Smooth muscle cell (in vitro differentiated cells): ENCODE measurements around the gene UFM1. TPM values are rescaled to one million over a fixed set of nuclear protein-coding genes. Genes with fewer than 3 reads are reported as not detected.
"Not testable (repeated sequence)": the region's sequence is repeated elsewhere in the genome, so short reads cannot be mapped to it uniquely, and the experiment has no call there.

ENCODE experiments used
- DNase-seq: peaks from one replicate; lab custom pipeline; 2025; ENCODE audit not compliant: unreplicated experiment; lab: John Stamatoyannopoulos, UW
- H2AFZ ChIP-seq: fragments of 200-600 bp; sonication (generic); 2 replicates; pipeline ENCODE4 v1.6.0; 2016; ENCODE audit warnings: antibody characterized with exemption, low read depth, mild to moderate bottlenecking
- H3F3A ChIP-seq: fragments of 200-600 bp; sonication (generic); 2 replicates; pipeline ENCODE4 v1.6.0; 2017; ENCODE audit warnings: antibody characterized with exemption, low read depth
- H3K27ac ChIP-seq: fragments of 200-600 bp; sonication (generic); 2 replicates; pipeline ENCODE4 v1.5.1; 2016; ENCODE audit warnings: low read depth, mild to moderate bottlenecking
- H3K27me3 ChIP-seq: fragments of 200-600 bp; sonication (generic); 2 replicates; pipeline ENCODE4 v1.6.1; 2016; ENCODE audit warnings: low read depth, mild to moderate bottlenecking
- H3K36me3 ChIP-seq: fragments of 200-600 bp; sonication (generic); 2 replicates; pipeline ENCODE4 v1.5.1; 2016; ENCODE audit warnings: low read depth
- H3K4me1 ChIP-seq: fragments of 200-600 bp; sonication (generic); 2 replicates; pipeline ENCODE4 v1.5.1; 2016; ENCODE audit warnings: low read depth
- H3K4me2 ChIP-seq: fragments of 200-600 bp; sonication (generic); 2 replicates; pipeline ENCODE4 v1.6.0; 2016; ENCODE audit warnings: mild to moderate bottlenecking
- H3K4me3 ChIP-seq: fragments of 200-600 bp; sonication (generic); 2 replicates; pipeline ENCODE4 v1.5.1; 2016; ENCODE audit warnings: mild to moderate bottlenecking
- H3K79me2 ChIP-seq: fragments of 200-600 bp; sonication (generic); 2 replicates; pipeline ENCODE4 v1.6.0; 2016; ENCODE audit warnings: low read depth, mild to moderate bottlenecking
- H3K9ac ChIP-seq: fragments of 200-600 bp; sonication (generic); 2 replicates; pipeline ENCODE4 v1.6.0; 2016; ENCODE audit warnings: low read depth
- H3K9me3 ChIP-seq: fragments of 200-600 bp; sonication (generic); replicated peaks from 2 replicates; pipeline ENCODE4 v1.5.1; 2016; ENCODE audit warnings: low read depth
- H4K20me1 ChIP-seq: fragments of 200-600 bp; sonication (generic); 2 replicates; pipeline ENCODE4 v1.6.0; 2016; ENCODE audit warnings: low read depth
- CTCF ChIP-seq: fragments of 200-600 bp; sonication (generic); IDR thresholded peaks from 2 replicates; pipeline ENCODE4 v1.5.1; 2017; ENCODE audit warnings: borderline replicate concordance, mild to moderate bottlenecking, antibody characterized with exemption; ENCODE audit not compliant: insufficient read depth, poor library complexity, severe bottlenecking
- WGBS: methylation state at CpG from one replicate; pipeline ENCODE4 v1.1.7; 2016; ENCODE audit warnings: low lambda C conversion rate; 5-methylcytosine and 5-hydroxymethylcytosine counted together
- polyA plus RNA-seq: library from polyadenylated mRNA; unstranded; fragments of >200 nt; fragmentation: Nextera tagmentation; extraction: Ambion mirVana; gene quantifications from 2 replicates; pipeline ENCODE4 v1.2.1, GENCODE V29; 2016
- total RNA-seq: library from RNA; depleted of rRNA; stranded (reverse); fragments of >200 nt; gene quantifications from 2 replicates; pipeline ENCODE4 v1.2.3, GENCODE V29; 2014

The UFM1 gene
- total and polyA plus RNA-seq, 2 experiments from 2014 or later, result 93.6 to 135 TPM

DNA sequence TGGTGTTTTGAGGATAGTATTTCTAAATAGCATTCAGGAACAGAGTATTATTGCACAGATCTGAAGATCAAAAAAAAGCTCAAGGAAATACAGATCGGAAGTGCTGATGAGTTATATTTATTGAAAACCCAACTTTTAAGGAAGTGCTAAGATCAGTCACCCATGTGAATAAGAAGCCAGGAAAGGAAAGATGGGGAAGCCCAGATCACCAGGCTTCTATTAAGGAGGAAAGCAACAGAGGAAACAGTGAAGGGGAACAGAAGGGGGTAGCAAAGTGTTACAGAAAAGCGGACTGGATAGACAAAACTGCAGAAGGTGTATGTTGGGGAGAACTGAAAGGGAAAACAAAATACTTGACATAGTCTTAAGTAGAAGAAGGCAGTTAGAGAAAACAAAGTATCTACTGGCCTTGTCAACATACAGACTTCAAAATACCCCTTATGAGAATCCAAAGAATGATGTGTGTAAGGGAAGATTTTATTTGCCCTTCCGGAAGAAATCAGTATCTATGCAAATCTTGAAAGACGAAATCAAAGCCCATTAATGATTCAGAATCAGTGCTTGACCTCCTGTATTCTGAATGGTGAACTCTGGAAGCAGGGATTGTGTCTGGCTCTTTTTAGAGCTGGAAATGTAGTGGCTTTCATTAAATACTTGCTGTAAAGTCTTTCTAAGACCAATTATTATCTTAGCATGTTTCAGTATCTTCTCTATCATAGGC lies 12.1 kb downstream of the UFM1 start:
- no peak overlapping the region for H3K4me3 ChIP-seq
- no peaks in the 10 kb centered on the region for H3K27me3 ChIP-seq
- no peaks in the 10 kb centered on the region for H3K79me2 ChIP-seq
- H3K9ac ChIP-seq, result no peak overlapping the region
- H2AFZ ChIP-seq, result no peak overlapping the region
- no peak for DNase-seq
- H4K20me1 ChIP-seq, result peaks cover 34% of the 10 kb centered on the region
- H3F3A ChIP-seq, result peaks cover 3% of the 10 kb centered on the region
- peaks cover 13% of the 10 kb centered on the region for H3K36me3 ChIP-seq
- 95% methylated on average over 4 of the region's 4 CpGs for WGBS
- no peaks in the 10 kb centered on the region for H3K9me3 ChIP-seq
- no peak overlapping the region for H3K27ac ChIP-seq
- no peak for TF ChIP-seq CTCF
- H3K4me2 ChIP-seq, result no peak overlapping the region
- no peaks in the 10 kb centered on the region for H3K4me1 ChIP-seq

GRCh38 chr13:38363219-38363618 lies 13.6 kb downstream of the UFM1 start:
- 90% methylated on average over 2 of the region's 2 CpGs for WGBS
- Histone ChIP-seq H4K20me1 (peaks cover 19% of the 10 kb centered on the region), H3K9me3 (no peaks in the 10 kb centered on the region), H3K4me1 (no peaks in the 10 kb centered on the region), H3K9ac (no peak overlapping the region), H3K27me3 (no peaks in the 10 kb centered on the region), H3K27ac (no peak overlapping the region), H2AFZ (no peak overlapping the region), H3K4me3 (no peak overlapping the region), H3K79me2 (no peaks in the 10 kb centered on the region), H3F3A (peaks cover 3% of the 10 kb centered on the region), H3K36me3 (peaks cover 13% of the 10 kb centered on the region), H3K4me2 (no peak overlapping the region)
- DNase-seq, result no peak
- no peak for TF ChIP-seq CTCF

DNA sequence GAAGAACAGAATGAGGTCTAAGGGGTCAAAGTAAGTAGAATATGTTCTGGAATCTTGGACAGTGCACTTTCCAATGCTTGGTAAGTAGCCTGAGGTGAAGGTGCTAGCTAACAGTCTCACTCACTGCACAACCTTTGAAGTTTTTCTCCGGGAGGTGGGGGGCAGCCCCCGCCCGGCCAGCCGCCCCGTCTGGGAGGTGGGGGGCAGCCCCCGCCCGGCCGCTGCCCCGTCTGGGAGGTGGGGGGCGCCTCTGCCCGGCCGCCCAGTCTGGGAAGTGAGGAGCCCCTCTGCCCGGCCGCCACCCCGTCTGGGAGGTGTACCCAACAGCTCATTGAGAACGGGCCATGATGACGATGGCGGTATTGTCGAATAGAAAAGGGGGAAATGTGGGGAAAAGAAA lies 14.1 kb downstream of the UFM1 start:
- H3K4me3 ChIP-seq, H3K27ac ChIP-seq, H3K9ac ChIP-seq, DNase-seq, H3K4me2 ChIP-seq, H2AFZ ChIP-seq, H3K4me1 ChIP-seq, H3K79me2 ChIP-seq, H3K9me3 ChIP-seq, H3K27me3 ChIP-seq, H3F3A ChIP-seq: not testable (repeated sequence)
- Histone ChIP-seq H3K36me3 (peaks cover 13% of the 10 kb centered on the region), H4K20me1 (peaks cover 14% of the 10 kb centered on the region)
- WGBS, result 96% methylated on average over 10 of the region's 19 CpGs

- no peak for DNase-seq
- H3K9me3 ChIP-seq, result no peaks in the 10 kb centered on the region
- 93% methylated on average over 3 of the region's 3 CpGs for WGBS
- TF ChIP-seq CTCF, result no peak
- H3K79me2 ChIP-seq, result no peaks in the 10 kb centered on the region
- H3K4me2 ChIP-seq, result no peak overlapping the region
- no peak overlapping the region for H3K9ac ChIP-seq
- H3K27me3 ChIP-seq, result no peaks in the 10 kb centered on the region
- no peaks in the 10 kb centered on the region for H3K4me1 ChIP-seq
- no peak overlapping the region for H3K4me3 ChIP-seq
- no peaks in the 10 kb centered on the region for H4K20me1 ChIP-seq
- H2AFZ ChIP-seq, result no peak overlapping the region
- peaks cover 7% of the 10 kb centered on the region for H3K36me3 ChIP-seq
- no peaks in the 10 kb centered on the region for H3F3A ChIP-seq
- no peak overlapping the region for H3K27ac ChIP-seq
Observed at GRCh38 chr13:38365661-38366060, 16.0 kb downstream of the UFM1 start.
